WTC11 (cell line): ENCODE data around the gene B4GALNT3. TPM values are rescaled to one million over a fixed set of nuclear protein-coding genes. Genes with fewer than 3 reads are reported as not detected.

ENCODE experiments used
- ATAC-seq: fragments of 200-7000 bp; cut with Tn5 transposase; 2 replicates; pipeline ENCODE4 v1.10.0; 2021; ENCODE audit warnings: mild to moderate bottlenecking, moderate library complexity
- CTCF ChIA-PET: fragments of 300-600 bp; sonication (Branson Sonifier 250); formaldehyde crosslinking; loops from one replicate; lab custom pipeline; 2021; ENCODE audit warnings: antibody characterized with exemption; lab: Charles Lee
- POLR2A ChIA-PET: fragments of 350-600 bp; sonication (Branson Sonifier 250); formaldehyde crosslinking; loops from one replicate; lab custom pipeline; 2021; ENCODE audit warnings: antibody characterized with exemption; lab: Charles Lee
- DNase-seq: peaks from one replicate; pipeline ENCODE4 v3.0.0; 2021; ENCODE audit warnings: low spot score
- H3K27ac Mint-ChIP-seq: 2 replicates; pipeline ENCODE4 v1.8.0; 2021; ENCODE audit warnings: mixed read lengths
- H3K27me3 Mint-ChIP-seq: 2 replicates; pipeline ENCODE4 v1.8.0; 2021; ENCODE audit warnings: low read depth, mild to moderate bottlenecking, moderate library complexity, mixed read lengths
- H3K36me3 Mint-ChIP-seq: 2 replicates; pipeline ENCODE4 v1.8.0; 2021; ENCODE audit warnings: mixed read lengths
- H3K4me1 Mint-ChIP-seq: 2 replicates; pipeline ENCODE4 v1.8.0; 2022; ENCODE audit warnings: mixed read lengths
- H3K4me3 Mint-ChIP-seq: 2 replicates; pipeline ENCODE4 v1.8.0; 2021; ENCODE audit warnings: mild to moderate bottlenecking, moderate library complexity, mixed read lengths
- H3K9me3 Mint-ChIP-seq: 2 replicates; pipeline ENCODE4 v1.8.0; 2021; ENCODE audit warnings: mixed read lengths
- CREB1 ChIP-seq: sonication (generic); formaldehyde crosslinking; IDR thresholded peaks from 2 replicates; pipeline ENCODE4 v1.8.0; 2023; ENCODE audit warnings: mild to moderate bottlenecking, missing genetic modification reagents
- CREM ChIP-seq: sonication (generic); formaldehyde crosslinking; IDR thresholded peaks from 2 replicates; pipeline ENCODE4 v1.8.1; 2022; ENCODE audit warnings: mild to moderate bottlenecking, missing genetic modification reagents, moderate library complexity
- FOXJ3 ChIP-seq: sonication (generic); formaldehyde crosslinking; IDR thresholded peaks from 2 replicates; pipeline ENCODE4 v1.9.0; 2021; ENCODE audit warnings: missing genetic modification reagents, mild to moderate bottlenecking, borderline replicate concordance
- MLX ChIP-seq: sonication (generic); formaldehyde crosslinking; IDR thresholded peaks from 2 replicates; pipeline ENCODE4 v1.8.1; 2023; ENCODE audit warnings: mild to moderate bottlenecking, missing genetic modification reagents, moderate library complexity
- MXD4 ChIP-seq: fragments of 250-450 bp; sonication (Bioruptor Pico); IDR thresholded peaks from 2 replicates; pipeline ENCODE4 v1.8.0; 2021; ENCODE audit warnings: mild to moderate bottlenecking, moderate library complexity, borderline replicate concordance
- MYBL2 ChIP-seq: sonication (generic); formaldehyde crosslinking; IDR thresholded peaks from 2 replicates; pipeline ENCODE4 v1.8.1; 2023; ENCODE audit warnings: mild to moderate bottlenecking, moderate library complexity, missing genetic modification reagents
- NFYB ChIP-seq: sonication (generic); formaldehyde crosslinking; conservative IDR thresholded peaks from 2 replicates; pipeline ENCODE4 v1.8.0; 2022; ENCODE audit warnings: low read depth, missing genetic modification reagents
- NR1H2 ChIP-seq: sonication (generic); formaldehyde crosslinking; IDR thresholded peaks from 2 replicates; pipeline ENCODE4 v1.9.0; 2021; ENCODE audit warnings: mild to moderate bottlenecking, moderate library complexity, missing genetic modification reagents
- NR2C2 ChIP-seq: sonication (generic); formaldehyde crosslinking; IDR thresholded peaks from 2 replicates; pipeline ENCODE4 v1.8.0; 2022; ENCODE audit warnings: mild to moderate bottlenecking, missing genetic modification reagents
- PRRX2 ChIP-seq: fragments of 250-450 bp; sonication (Bioruptor Pico); IDR thresholded peaks from 2 replicates; pipeline ENCODE4 v1.8.0; 2021; ENCODE audit warnings: mild to moderate bottlenecking
- RELA ChIP-seq: sonication (generic); formaldehyde crosslinking; IDR thresholded peaks from 2 replicates; pipeline ENCODE4 v1.8.1; 2022; ENCODE audit warnings: missing genetic modification reagents, mild to moderate bottlenecking, borderline replicate concordance
- SOX15 ChIP-seq: fragments of 250-450 bp; sonication (Bioruptor Pico); IDR thresholded peaks from 2 replicates; pipeline ENCODE4 v1.9.0; 2021; ENCODE audit warnings: mild to moderate bottlenecking
- SP1 ChIP-seq: sonication (generic); formaldehyde crosslinking; conservative IDR thresholded peaks from 2 replicates; pipeline ENCODE4 v1.8.1; 2022; ENCODE audit warnings: missing genetic modification reagents
- ZNF423 ChIP-seq: fragments of 250-450 bp; sonication (Bioruptor Pico); IDR thresholded peaks from 2 replicates; pipeline ENCODE4 v2.1.2; 2022; ENCODE audit warnings: mild to moderate bottlenecking, moderate library complexity
- ZSCAN18 ChIP-seq: fragments of 250-450 bp; sonication (Bioruptor Pico); IDR thresholded peaks from 2 replicates; pipeline ENCODE4 v2.1.2; 2022; ENCODE audit warnings: mild to moderate bottlenecking, moderate library complexity
- total RNA-seq: library from RNA; stranded (reverse); gene quantifications from 3 replicates; pipeline ENCODE4 v1.2.3, GENCODE V29; 2021
- TF ChIP-seq, protein P1 (sequence below): sonication (generic); formaldehyde crosslinking; IDR thresholded peaks from 2 replicates; pipeline ENCODE4 v1.8.0; 2023; ENCODE audit warnings: missing genetic modification reagents
- TF ChIP-seq, protein P2 (sequence below): sonication (generic); formaldehyde crosslinking; IDR thresholded peaks from 2 replicates; pipeline ENCODE4 v1.8.0; 2023; ENCODE audit warnings: missing genetic modification reagents, mild to moderate bottlenecking, borderline replicate concordance

B4GALNT3 gene
- total RNA-seq, 1 experiment from 2014 or later: 19.0 TPM

GRCh38 chr12:510071-510825, 50.5 kb downstream of the B4GALNT3 start:
- Mint-ChIP-seq H3K36me3 (peaks cover 9% of the 10 kb centered on the region), H3K4me1 (peaks cover 31% of the 10 kb centered on the region), H3K27ac (no peak overlapping the region; the same call in 1 of the 2 replicates), H3K4me3 (peak overlapping the region; percentile 1; the same call in 1 of the 2 replicates), H3K9me3 (peaks cover 10% of the 10 kb centered on the region), H3K27me3 (no peaks in the 10 kb centered on the region)
- ChIA-PET POLR2A (interaction anchor here (0.5 to 0.6 kb wide), 3 partner anchors 9 to 46 kb away, joined by 3 to 4 read pairs (median 3); no protein-coding TSS in a partner anchor), CTCF (interaction anchor here (0.6 to 1.2 kb wide), 8 partner anchors 9 to 60 kb away, joined by 3 to 8 read pairs (median 3); no protein-coding TSS in a partner anchor)
- DNase-seq (peak; percentile 37), ATAC-seq (peak; percentile 84)
- TF ChIP-seq ZNF423 (CRISPR knock-in tag) (peak; percentile 41), PRRX2 (CRISPR knock-in tag) (no peak), SOX15 (CRISPR knock-in tag) (no peak)
- TF ChIP-seq, all 79 proteins: peak for 1

DNA sequence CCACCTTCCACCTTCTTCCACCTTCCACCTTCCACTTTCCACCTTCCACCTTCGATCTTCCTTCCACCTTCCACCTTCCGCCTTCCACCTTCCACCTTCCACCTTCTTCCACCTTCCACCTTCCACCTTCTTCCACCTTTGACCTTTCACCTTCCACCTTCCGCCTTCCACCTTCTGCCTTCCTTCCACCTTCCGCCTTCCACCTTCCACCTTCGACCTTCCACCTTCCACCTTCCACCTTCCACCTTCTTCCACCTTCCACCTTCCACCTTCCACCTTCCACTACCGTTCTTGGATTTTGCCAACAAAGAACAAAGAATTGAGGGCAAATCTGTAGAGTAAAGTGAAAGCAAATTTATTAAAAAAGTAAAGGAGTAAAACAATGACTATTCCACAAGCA, 53.2 kb downstream of the B4GALNT3 start:
- TF ChIP-seq MLX (CRISPR knock-in tag) (no peak), MYBL2 (CRISPR knock-in tag) (no peak), CREM (no peak), NR1H2 (CRISPR knock-in tag) (no peak), ZSCAN18 (CRISPR knock-in tag) (no peak), NR2C2 (CRISPR knock-in tag) (no peak), RELA (CRISPR knock-in tag) (no peak), SP1 (CRISPR knock-in tag) (no peak), CREB1 (CRISPR knock-in tag) (no peak), NFYB (CRISPR knock-in tag) (no peak), FOXJ3 (no peak), MXD4 (CRISPR knock-in tag) (no peak)
- TF ChIP-seq, protein P1, sequence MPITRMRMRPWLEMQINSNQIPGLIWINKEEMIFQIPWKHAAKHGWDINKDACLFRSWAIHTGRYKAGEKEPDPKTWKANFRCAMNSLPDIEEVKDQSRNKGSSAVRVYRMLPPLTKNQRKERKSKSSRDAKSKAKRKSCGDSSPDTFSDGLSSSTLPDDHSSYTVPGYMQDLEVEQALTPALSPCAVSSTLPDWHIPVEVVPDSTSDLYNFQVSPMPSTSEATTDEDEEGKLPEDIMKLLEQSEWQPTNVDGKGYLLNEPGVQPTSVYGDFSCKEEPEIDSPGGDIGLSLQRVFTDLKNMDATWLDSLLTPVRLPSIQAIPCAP (CRISPR knock-in tag): no peak
- TF ChIP-seq, protein P2, sequence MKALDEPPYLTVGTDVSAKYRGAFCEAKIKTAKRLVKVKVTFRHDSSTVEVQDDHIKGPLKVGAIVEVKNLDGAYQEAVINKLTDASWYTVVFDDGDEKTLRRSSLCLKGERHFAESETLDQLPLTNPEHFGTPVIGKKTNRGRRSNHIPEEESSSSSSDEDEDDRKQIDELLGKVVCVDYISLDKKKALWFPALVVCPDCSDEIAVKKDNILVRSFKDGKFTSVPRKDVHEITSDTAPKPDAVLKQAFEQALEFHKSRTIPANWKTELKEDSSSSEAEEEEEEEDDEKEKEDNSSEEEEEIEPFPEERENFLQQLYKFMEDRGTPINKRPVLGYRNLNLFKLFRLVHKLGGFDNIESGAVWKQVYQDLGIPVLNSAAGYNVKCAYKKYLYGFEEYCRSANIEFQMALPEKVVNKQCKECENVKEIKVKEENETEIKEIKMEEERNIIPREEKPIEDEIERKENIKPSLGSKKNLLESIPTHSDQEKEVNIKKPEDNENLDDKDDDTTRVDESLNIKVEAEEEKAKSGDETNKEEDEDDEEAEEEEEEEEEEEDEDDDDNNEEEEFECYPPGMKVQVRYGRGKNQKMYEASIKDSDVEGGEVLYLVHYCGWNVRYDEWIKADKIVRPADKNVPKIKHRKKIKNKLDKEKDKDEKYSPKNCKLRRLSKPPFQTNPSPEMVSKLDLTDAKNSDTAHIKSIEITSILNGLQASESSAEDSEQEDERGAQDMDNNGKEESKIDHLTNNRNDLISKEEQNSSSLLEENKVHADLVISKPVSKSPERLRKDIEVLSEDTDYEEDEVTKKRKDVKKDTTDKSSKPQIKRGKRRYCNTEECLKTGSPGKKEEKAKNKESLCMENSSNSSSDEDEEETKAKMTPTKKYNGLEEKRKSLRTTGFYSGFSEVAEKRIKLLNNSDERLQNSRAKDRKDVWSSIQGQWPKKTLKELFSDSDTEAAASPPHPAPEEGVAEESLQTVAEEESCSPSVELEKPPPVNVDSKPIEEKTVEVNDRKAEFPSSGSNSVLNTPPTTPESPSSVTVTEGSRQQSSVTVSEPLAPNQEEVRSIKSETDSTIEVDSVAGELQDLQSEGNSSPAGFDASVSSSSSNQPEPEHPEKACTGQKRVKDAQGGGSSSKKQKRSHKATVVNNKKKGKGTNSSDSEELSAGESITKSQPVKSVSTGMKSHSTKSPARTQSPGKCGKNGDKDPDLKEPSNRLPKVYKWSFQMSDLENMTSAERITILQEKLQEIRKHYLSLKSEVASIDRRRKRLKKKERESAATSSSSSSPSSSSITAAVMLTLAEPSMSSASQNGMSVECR (CRISPR knock-in tag): no peak
- Mint-ChIP-seq H3K9me3 (peaks cover 10% of the 10 kb centered on the region), H3K4me1 (peaks cover 28% of the 10 kb centered on the region), H3K36me3 (peaks cover 9% of the 10 kb centered on the region), H3K4me3 (no peak overlapping the region), H3K27me3 (no peaks in the 10 kb centered on the region), H3K27ac (no peak overlapping the region)
- ChIA-PET POLR2A (no interaction called here), CTCF (no interaction called here)
- DNase-seq: no peak
- no peak for ATAC-seq
